Adrenal gland (tissue), 5 donors: ENCODE data around the gene PCMTD2.

ENCODE experiments used
- POLR2A ChIP-seq, 2 donors: fragments of 450-650 bp; IDR thresholded peaks; one replicate each; pipeline ENCODE4 v1.6.1; 2017; ENCODE audit warnings: antibody characterized with exemption in 2 of 2, mild to moderate bottlenecking in 2 of 2, moderate library complexity in 1 of 2
- TF ChIP-seq, protein P1 (sequence below), 6 experiments: fragments of 450-650 bp in 4 of 6; fragments of 200-600 bp in 2 of 6; sonication (generic) in 1 of 6; IDR thresholded peaks; 1 replicate in 5 of 6; 2 replicates in 1 of 6; pipeline versions ENCODE4 v1.5.1 to v1.8.0; 2016 to 2021; ENCODE audit warnings: antibody characterized with exemption in 6 of 6, mild to moderate bottlenecking in 2 of 6, moderate library complexity in 1 of 6
- donor health status: DM: no; HTN: no; CAD: no.

DNA sequence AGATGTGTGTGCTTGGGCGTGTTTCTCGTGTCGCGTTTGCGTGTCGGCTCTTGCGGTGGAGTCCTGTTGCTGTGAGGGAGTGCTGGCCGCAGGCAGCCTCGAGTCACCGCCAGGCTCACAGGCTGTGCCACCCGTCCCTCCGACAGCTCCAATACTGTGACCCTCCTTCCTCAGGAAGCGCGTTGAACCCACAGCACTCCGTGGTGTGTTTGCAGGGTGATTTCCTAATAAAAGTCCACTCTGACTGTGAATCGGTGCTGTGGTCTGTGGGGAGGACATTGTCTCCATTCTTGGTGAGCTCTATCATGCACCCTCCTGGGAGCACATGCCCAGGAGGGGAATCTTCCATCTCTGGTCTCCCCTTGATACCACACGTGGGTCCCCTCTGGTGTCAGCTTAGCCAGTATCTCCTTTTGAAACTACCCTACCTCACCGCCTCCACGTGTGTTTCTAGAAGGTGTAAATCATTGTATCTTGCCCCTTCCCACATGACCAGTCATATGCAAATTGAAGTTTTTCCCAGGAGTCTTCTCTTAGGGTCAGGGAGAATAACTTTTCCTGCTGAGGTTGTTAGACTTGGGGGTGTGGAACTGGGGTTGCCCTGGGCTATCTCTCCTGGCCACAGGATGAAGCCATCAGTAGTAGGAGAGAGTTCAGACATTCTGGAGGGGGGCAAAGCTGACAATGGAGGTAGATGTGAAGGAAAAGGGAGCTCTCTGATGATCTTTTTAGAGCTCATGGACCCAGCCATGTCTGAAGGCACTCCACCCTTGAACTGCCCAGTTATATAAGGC lies 13.3 kb upstream of the PCMTD2 start:
- TF ChIP-seq POLR2A (IDR thresholded peaks at IDR 0.05) = no peak
- TF ChIP-seq, protein P1, sequence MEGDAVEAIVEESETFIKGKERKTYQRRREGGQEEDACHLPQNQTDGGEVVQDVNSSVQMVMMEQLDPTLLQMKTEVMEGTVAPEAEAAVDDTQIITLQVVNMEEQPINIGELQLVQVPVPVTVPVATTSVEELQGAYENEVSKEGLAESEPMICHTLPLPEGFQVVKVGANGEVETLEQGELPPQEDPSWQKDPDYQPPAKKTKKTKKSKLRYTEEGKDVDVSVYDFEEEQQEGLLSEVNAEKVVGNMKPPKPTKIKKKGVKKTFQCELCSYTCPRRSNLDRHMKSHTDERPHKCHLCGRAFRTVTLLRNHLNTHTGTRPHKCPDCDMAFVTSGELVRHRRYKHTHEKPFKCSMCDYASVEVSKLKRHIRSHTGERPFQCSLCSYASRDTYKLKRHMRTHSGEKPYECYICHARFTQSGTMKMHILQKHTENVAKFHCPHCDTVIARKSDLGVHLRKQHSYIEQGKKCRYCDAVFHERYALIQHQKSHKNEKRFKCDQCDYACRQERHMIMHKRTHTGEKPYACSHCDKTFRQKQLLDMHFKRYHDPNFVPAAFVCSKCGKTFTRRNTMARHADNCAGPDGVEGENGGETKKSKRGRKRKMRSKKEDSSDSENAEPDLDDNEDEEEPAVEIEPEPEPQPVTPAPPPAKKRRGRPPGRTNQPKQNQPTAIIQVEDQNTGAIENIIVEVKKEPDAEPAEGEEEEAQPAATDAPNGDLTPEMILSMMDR (IDR thresholded peaks at IDR 0.05) = no peak
